CD14-positive monocyte (primary cell): ENCODE data around the gene CCT8L2. TPM values are rescaled to one million over a fixed set of nuclear protein-coding genes. Genes with fewer than 3 reads are reported as not detected.
"Not testable (repeated sequence)": the region's sequence is repeated elsewhere in the genome, so short reads cannot be mapped to it uniquely, and the experiment has no call there.

Source experiments
- DNase-seq, 3 donors: peaks; one replicate each; pipeline ENCODE4 v3.0.0-alpha.2; 2011 to 2022
- H2AFZ ChIP-seq: 2 replicates; pipeline ENCODE4 v1.6.0; 2012; ENCODE audit warnings: mild to moderate bottlenecking, low read depth, low read length, inconsistent platforms; ENCODE audit not compliant: insufficient read depth, poor library complexity, severe bottlenecking
- H3K27ac ChIP-seq, 2 donors: 1 replicate in 1 of 2; 2 replicates in 1 of 2; pipeline ENCODE4 v1.5.1; 2012 to 2013; ENCODE audit warnings: low read length in 2 of 2, control low read depth in 1 of 2, inconsistent platforms in 1 of 2, low read depth in 1 of 2, mild to moderate bottlenecking in 1 of 2
- H3K27me3 ChIP-seq, 2 donors: one replicate each; pipeline versions ENCODE4 v1.6.0 to v1.6.1; 2011 to 2013; ENCODE audit warnings: low read length in 2 of 2; ENCODE audit not compliant: control insufficient read depth in 2 of 2, insufficient read depth in 2 of 2
- H3K36me3 ChIP-seq, 2 donors: replicated peaks in 1 of 2; 1 replicate in 1 of 2; 2 replicates in 1 of 2; pipeline versions ENCODE4 v1.5.1 to v1.6.1; 2012 to 2013; ENCODE audit warnings: low read length in 2 of 2, control low read depth in 1 of 2, inconsistent platforms in 1 of 2, mild to moderate bottlenecking in 1 of 2; ENCODE audit not compliant: insufficient read depth in 2 of 2, control insufficient read depth in 1 of 2
- H3K4me1 ChIP-seq, 2 donors: 1 replicate in 1 of 2; 2 replicates in 1 of 2; pipeline versions ENCODE4 v1.5.1 to v1.6.1; 2012 to 2013; ENCODE audit warnings: low read length in 2 of 2, control low read depth in 1 of 2, inconsistent platforms in 1 of 2, mild to moderate bottlenecking in 1 of 2, moderate library complexity in 1 of 2; ENCODE audit not compliant: insufficient read depth in 2 of 2, control insufficient read depth in 1 of 2
- H3K4me2 ChIP-seq: replicated peaks from 2 replicates; pipeline ENCODE3; 2012; ENCODE audit warnings: low read length, moderate library complexity, mild to moderate bottlenecking; ENCODE audit not compliant: poor library complexity, severe bottlenecking; ENCODE audit errors: extremely low read depth
- H3K4me3 ChIP-seq, 3 experiments: fragments of 200-600 bp in 1 of 3; sonication (generic) in 1 of 3; replicated peaks in 1 of 3; 1 replicate in 2 of 3; 2 replicates in 1 of 3; pipeline ENCODE4 v1.5.1; 2011 to 2013; ENCODE audit warnings: low read length in 3 of 3, mild to moderate bottlenecking in 3 of 3, control low read depth in 2 of 3, low read depth in 2 of 3, inconsistent platforms in 1 of 3, moderate library complexity in 1 of 3
- H3K79me2 ChIP-seq: 2 replicates; pipeline ENCODE4 v1.6.0; 2012; ENCODE audit warnings: mild to moderate bottlenecking, control low read depth, inconsistent platforms, low read length, moderate library complexity; ENCODE audit not compliant: insufficient read depth
- H3K9ac ChIP-seq: 2 replicates; pipeline ENCODE4 v1.6.0; 2017; ENCODE audit warnings: low read length, mild to moderate bottlenecking; ENCODE audit not compliant: insufficient read depth, poor library complexity, severe bottlenecking
- H3K9me3 ChIP-seq, 2 donors: replicated peaks in 1 of 2; 1 replicate in 1 of 2; 2 replicates in 1 of 2; pipeline versions ENCODE4 v1.5.1 to v1.6.1; 2012 to 2013; ENCODE audit warnings: low read length in 2 of 2, control low read depth in 1 of 2; ENCODE audit not compliant: control insufficient read depth in 1 of 2, insufficient read depth in 1 of 2
- H4K20me1 ChIP-seq: 2 replicates; pipeline ENCODE4 v1.6.0; 2012; ENCODE audit warnings: mild to moderate bottlenecking, low read length, control low read depth, moderate library complexity; ENCODE audit not compliant: insufficient read depth
- H3K27ac Mint-ChIP-seq, 7 donors: one replicate each; pipeline ENCODE4 v1.8.0; 2020; ENCODE audit warnings: mild to moderate bottlenecking in 7 of 7, mixed read lengths in 7 of 7, moderate library complexity in 6 of 7, inconsistent platforms in 2 of 7
- H3K27me3 Mint-ChIP-seq, 3 donors: one replicate each; pipeline ENCODE4 v1.8.0; 2021 to 2022; ENCODE audit warnings: low read depth in 3 of 3, mild to moderate bottlenecking in 3 of 3, mixed read lengths in 3 of 3, moderate library complexity in 3 of 3, inconsistent platforms in 1 of 3
- H3K36me3 Mint-ChIP-seq, 2 donors: one replicate each; pipeline ENCODE4 v1.8.0; 2020; ENCODE audit warnings: mixed read lengths in 2 of 2, inconsistent platforms in 1 of 2, mild to moderate bottlenecking in 1 of 2
- H3K4me1 Mint-ChIP-seq: one replicate; pipeline ENCODE4 v1.8.0; 2020; ENCODE audit warnings: mild to moderate bottlenecking, mixed read lengths
- H3K4me3 Mint-ChIP-seq, 2 donors: one replicate each; pipeline ENCODE4 v1.8.0; 2020; ENCODE audit warnings: mild to moderate bottlenecking in 2 of 2, mixed read lengths in 2 of 2, moderate library complexity in 1 of 2
- H3K9me3 Mint-ChIP-seq, 7 donors: one replicate each; pipeline ENCODE4 v1.8.0; 2020 to 2022; ENCODE audit warnings: mixed read lengths in 7 of 7, mild to moderate bottlenecking in 6 of 7, moderate library complexity in 6 of 7, inconsistent platforms in 2 of 7
- WGBS: methylation state at CpG from one replicate; pipeline ENCODE4 v1.1.5; 2013; ENCODE audit warnings: missing lambda C conversion rate; ENCODE audit not compliant: insufficient coverage; 5-methylcytosine and 5-hydroxymethylcytosine counted together
- intact Hi-C, 2 donors: fragments of 100-400 bp; cut with micrococcal nuclease; formaldehyde crosslinking; loops; one replicate each; pipeline versions ENCODE4 v1.15.0 to v1.15.1; 2023
- polyA plus RNA-seq, 3 donors: library from polyadenylated mRNA; depleted of rRNA in 1 of 3; unstranded in 2 of 3; stranded (reverse) in 1 of 3; fragments of 300-500 nt in 2 of 3; fragments of >200 nt in 1 of 3; fragmentation: Illumina TruSeq in 2 of 3; gene quantifications; 1 replicate in 2 of 3; 2 replicates in 1 of 3; pipeline ENCODE4 v1.2.3, GENCODE V29; 2012 to 2021

Gene CCT8L2
- polyA plus RNA-seq, 3 donors = not detected

GRCh38 chr22:16566421-16567151, 26.0 kb downstream of the CCT8L2 start:
- H3K27ac ChIP-seq, H2AFZ ChIP-seq, H4K20me1 ChIP-seq, DNase-seq, H3K4me1 Mint-ChIP-seq, intact Hi-C loops, H3K79me2 ChIP-seq, H3K27ac Mint-ChIP-seq, H3K4me1 ChIP-seq, H3K4me3 Mint-ChIP-seq, H3K4me2 ChIP-seq, H3K4me3 ChIP-seq, H3K27me3 ChIP-seq, H3K9ac ChIP-seq, H3K36me3 ChIP-seq, H3K27me3 Mint-ChIP-seq, H3K36me3 Mint-ChIP-seq: not testable (repeated sequence)
- peaks cover 19 to 65% of the 10 kb centered on the region in 2 donors for H3K9me3 ChIP-seq
- 92% methylated on average over 7 of the region's 7 CpGs for WGBS
- peaks cover 4 to 62% (median 50%) of the 10 kb centered on the region in 7 donors for H3K9me3 Mint-ChIP-seq

- H3K27ac Mint-ChIP-seq, H3K36me3 ChIP-seq, H3K27me3 Mint-ChIP-seq, H3K4me1 Mint-ChIP-seq, H3K4me3 Mint-ChIP-seq, H4K20me1 ChIP-seq, H3K4me3 ChIP-seq, H2AFZ ChIP-seq, H3K9ac ChIP-seq, H3K36me3 Mint-ChIP-seq, intact Hi-C loops, DNase-seq, H3K27ac ChIP-seq, H3K4me1 ChIP-seq, H3K4me2 ChIP-seq, H3K27me3 ChIP-seq, H3K79me2 ChIP-seq: not testable (repeated sequence)
- peaks cover 4 to 68% (median 55%) of the 10 kb centered on the region in 7 donors for H3K9me3 Mint-ChIP-seq
- WGBS = 88% methylated on average over 15 of the region's 15 CpGs
- peaks cover 25 to 73% of the 10 kb centered on the region in 2 donors for H3K9me3 ChIP-seq
Measured at GRCh38 chr22:16565585-16566420, 26.8 kb downstream of the CCT8L2 start.

- intact Hi-C loops, H3K4me3 Mint-ChIP-seq, DNase-seq, H3K4me2 ChIP-seq, H3K27me3 ChIP-seq, H3K9ac ChIP-seq, H3K27ac Mint-ChIP-seq, H3K79me2 ChIP-seq, H4K20me1 ChIP-seq, H3K27ac ChIP-seq, H3K36me3 ChIP-seq, H3K4me1 Mint-ChIP-seq, H2AFZ ChIP-seq, H3K4me1 ChIP-seq, H3K4me3 ChIP-seq, H3K36me3 Mint-ChIP-seq: not testable (repeated sequence)
- 96% methylated on average over 6 of the region's 6 CpGs for WGBS
- H3K27me3 Mint-ChIP-seq = peaks cover 0 to 10% (median 0%) of the 10 kb centered on the region in 3 donors
- H3K9me3 Mint-ChIP-seq = peaks cover 4 to 76% (median 63%) of the 10 kb centered on the region in 7 donors
- peaks cover 25 to 81% of the 10 kb centered on the region in 2 donors for H3K9me3 ChIP-seq
Measured at GRCh38 chr22:16564837-16565584, 27.6 kb downstream of the CCT8L2 start.
